ENCODE results near the gene CHMP1B.
A peak's percentile ranks its signal among the peaks of the same experiment; 100 is the strongest.

Gene CHMP1B

GRCh38 chr18:11851146-11851805 is at the start of gene CHMP1B:
Gene CHMP1B (plus strand): TSS chr18:11851413. CDS start chr18:11851512, 99 bp downstream.
- peak within 1 kb of the TSS; percentile 74 for H3K27ac ChIP-seq
- peak; percentile 77 for TF ChIP-seq ZFX (IDR thresholded peaks at IDR 0.05)
- TF ChIP-seq CTCF (conservative IDR thresholded peaks at IDR 0.05) = no peak

GRCh38 chr18:11801573-11801972 is 49.6 kb upstream of the CHMP1B start:
- no peak overlapping the region for H3K27ac ChIP-seq
- no peak for TF ChIP-seq CTCF (conservative IDR thresholded peaks at IDR 0.05)
- TF ChIP-seq ZFX (IDR thresholded peaks at IDR 0.05) = no peak

GRCh38 chr18:11802158-11802557 is 49.1 kb upstream of the CHMP1B start:
- TF ChIP-seq ZFX (IDR thresholded peaks at IDR 0.05) = no peak
- no peak overlapping the region for H3K27ac ChIP-seq

- no peak overlapping the region for H3K27ac ChIP-seq
- TF ChIP-seq CTCF (conservative IDR thresholded peaks at IDR 0.05) = no peak
- TF ChIP-seq ZFX (IDR thresholded peaks at IDR 0.05) = no peak
Measured at GRCh38 chr18:11802586-11802985, 48.6 kb upstream of the CHMP1B start.

- no peak for TF ChIP-seq CTCF (conservative IDR thresholded peaks at IDR 0.05)
- TF ChIP-seq ZFX (IDR thresholded peaks at IDR 0.05) = no peak
- H3K27ac ChIP-seq = no peak overlapping the region
Measured at GRCh38 chr18:11807233-11807632, 44.0 kb upstream of the CHMP1B start.

GRCh38 chr18:11808001-11808855 is 43.0 kb upstream of the CHMP1B start:
- H3K27ac ChIP-seq = no peak overlapping the region
- TF ChIP-seq ZFX (IDR thresholded peaks at IDR 0.05) = no peak
- TF ChIP-seq CTCF (conservative IDR thresholded peaks at IDR 0.05) = no peak

- no peak overlapping the region for H3K27ac ChIP-seq
- TF ChIP-seq CTCF (conservative IDR thresholded peaks at IDR 0.05) (no peak), ZFX (IDR thresholded peaks at IDR 0.05) (no peak)
Measured at GRCh38 chr18:11809895-11810294, 41.3 kb upstream of the CHMP1B start.
